NCI-H526 (cell line): Measurements from ENCODE around the gene NUFIP1.
"Not testable (repeated sequence)": the region's sequence is repeated elsewhere in the genome, so short reads cannot be mapped to it uniquely, and the experiment has no call there.

Experiments
- DNase-seq, 2 experiments: peaks; one replicate each; lab custom pipeline; 2025; lab: John Stamatoyannopoulos, UW

Gene NUFIP1

DNA sequence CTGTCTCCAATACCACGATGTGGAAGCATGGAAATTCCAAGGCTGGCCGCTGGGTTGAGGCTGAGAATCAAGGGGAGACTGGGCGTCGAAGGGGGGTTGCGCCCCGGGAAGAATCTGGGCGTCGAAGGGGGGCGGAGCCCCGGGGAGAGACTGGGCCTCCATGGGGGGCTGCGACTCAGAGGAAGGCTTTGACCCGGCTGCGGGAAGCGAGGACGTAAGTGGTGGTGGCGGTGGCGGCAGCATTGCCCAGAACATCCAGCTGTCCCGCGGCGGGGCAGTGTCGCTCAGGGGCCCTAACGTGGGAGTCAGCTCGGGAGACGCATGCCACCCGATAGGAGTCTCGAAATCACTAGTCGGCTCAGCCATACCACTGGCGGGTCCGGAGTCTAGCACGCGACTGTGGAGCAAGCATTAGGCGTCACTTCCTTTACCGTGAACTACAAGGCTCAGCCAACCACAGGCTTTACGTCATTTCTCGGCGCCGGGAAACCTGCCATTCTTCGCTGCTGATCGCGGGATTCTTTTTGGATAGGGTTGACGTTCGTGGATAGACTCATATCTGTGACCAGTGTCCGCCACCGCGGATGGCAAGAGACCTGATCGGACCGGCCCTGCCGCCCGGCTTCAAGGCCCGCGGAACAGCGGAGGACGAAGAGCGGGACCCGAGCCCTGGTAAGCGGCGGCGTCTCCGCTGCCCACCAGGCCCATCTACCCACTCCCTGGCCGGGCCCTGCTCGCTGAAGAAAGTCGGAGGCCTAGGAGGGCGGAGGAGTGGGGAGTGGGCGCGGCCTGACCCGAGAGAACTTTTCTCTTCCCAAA lies at the start of gene NUFIP1, which contains the start of gene GPALPP1:
Gene NUFIP1, minus strand, starts transcription at position 401 of the 819 bp plus-strand sequence. Its CDS starts 35 bp downstream, at position 366.
Gene GPALPP1, plus strand, starts transcription at position 468 of the 819 bp plus-strand sequence. Its CDS starts 117 bp downstream, at position 585.
- DNase-seq, result peak; percentile 92 to 98

DNA sequence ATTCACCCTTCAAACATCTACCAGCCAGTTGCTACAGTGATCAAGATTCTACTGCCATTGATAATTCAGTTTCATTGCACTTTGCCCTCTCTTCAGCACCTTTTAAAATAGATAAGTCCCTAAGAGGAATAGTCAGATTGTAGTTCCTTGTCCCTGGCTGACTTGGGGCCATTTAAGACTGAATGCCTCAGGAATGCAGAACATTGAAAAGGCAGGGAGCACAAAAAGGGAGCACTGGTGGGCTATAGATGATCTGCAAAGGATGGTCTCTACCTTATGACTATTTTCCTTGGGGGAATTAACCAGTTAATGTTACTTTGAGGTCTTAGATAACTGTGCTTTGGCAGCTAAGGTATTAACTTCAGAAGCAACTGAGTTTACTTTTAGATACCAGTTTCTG lies 46.9 kb upstream of the NUFIP1 start:
- DNase-seq, result no peak

DNA sequence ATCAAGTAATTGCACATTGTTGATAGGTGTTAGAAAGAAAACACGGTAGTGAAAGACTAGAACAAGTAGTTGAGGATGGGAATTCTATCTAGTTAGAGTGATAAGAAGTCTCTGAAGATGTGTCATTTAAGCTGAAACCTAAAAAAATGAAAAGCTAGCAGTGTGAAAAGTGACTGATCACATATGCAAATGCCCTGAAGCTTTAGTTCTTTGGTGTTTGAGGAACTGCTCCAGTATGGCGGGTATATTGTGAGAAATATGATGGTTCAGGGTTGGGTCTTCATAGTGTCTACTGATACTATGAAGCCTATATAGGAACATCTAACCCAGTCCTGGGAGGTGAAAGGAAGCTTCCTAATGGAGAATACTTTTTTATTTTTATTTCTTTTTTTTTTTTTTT lies 45.1 kb upstream of the NUFIP1 start:
- no peak for DNase-seq

DNA sequence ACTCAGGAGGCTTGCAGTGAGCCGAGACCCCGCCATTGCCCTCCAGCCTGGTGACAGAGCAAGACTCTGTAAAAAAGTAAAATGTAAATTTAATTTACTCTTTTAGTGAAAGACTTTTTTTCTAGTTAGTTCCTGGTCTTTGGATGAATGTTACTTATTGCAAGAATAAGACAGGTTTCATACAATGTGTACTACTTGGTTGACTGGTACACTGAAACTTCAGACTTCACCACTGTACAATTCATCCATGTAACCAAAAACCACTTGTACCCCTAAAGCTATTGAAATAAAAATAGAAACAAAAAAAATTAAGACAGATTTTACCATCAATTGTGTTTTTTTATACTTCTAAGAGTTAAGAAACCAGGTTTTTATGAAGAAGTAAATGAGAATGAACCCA lies 35.6 kb upstream of the NUFIP1 start:
- DNase-seq, result no peak

DNA sequence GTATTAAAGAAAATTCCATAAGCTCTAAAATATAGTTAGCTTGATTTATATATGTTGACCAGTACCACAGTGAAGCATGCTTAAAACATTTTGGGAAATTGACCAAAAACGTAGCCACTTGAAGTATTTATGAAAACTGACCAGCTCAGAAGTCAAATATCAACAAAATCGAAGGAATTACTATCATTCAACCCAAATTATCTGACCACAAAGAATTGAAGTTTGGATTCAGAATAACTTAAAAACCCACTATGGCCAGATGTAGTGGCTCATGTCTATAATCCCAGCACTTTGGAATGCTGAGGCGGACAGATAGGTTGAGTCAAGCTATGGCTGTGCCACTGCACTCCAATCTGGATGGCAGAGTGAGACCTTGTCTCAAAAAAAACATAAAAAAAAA lies 32.0 kb upstream of the NUFIP1 start:
- no peak for DNase-seq

GRCh38 chr13:45019981-45020380 lies 30.7 kb upstream of the NUFIP1 start:
- DNase-seq, result not testable (repeated sequence)

GRCh38 chr13:45016792-45017425 lies 27.6 kb upstream of the NUFIP1 start:
- DNase-seq, result no peak

DNA sequence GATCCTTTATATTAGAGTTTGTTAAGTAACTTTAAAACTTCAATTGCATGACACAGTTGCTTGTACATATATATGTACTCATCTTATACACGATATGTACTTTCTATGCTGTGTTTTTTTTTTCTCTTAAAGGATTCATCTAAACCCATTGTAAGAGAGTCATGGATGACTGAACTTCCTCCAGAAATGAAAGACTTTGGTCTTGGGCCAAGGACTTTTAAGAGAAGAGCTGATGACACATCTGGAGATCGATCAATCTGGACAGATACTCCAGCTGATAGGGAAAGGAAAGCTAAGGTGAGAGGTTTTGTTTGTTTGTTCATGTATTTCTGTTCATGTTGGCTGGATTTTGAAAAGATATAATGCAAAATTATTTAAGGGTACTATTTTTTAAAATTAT lies 26.0 kb upstream of the NUFIP1 start:
- no peak for DNase-seq

GRCh38 chr13:45011198-45011597 lies 21.9 kb upstream of the NUFIP1 start:
- DNase-seq, result no peak

- DNase-seq, result no peak
Observed at GRCh38 chr13:45007823-45008222, 18.6 kb upstream of the NUFIP1 start.

GRCh38 chr13:45007225-45007624 lies 18.0 kb upstream of the NUFIP1 start:
- no peak for DNase-seq

DNA sequence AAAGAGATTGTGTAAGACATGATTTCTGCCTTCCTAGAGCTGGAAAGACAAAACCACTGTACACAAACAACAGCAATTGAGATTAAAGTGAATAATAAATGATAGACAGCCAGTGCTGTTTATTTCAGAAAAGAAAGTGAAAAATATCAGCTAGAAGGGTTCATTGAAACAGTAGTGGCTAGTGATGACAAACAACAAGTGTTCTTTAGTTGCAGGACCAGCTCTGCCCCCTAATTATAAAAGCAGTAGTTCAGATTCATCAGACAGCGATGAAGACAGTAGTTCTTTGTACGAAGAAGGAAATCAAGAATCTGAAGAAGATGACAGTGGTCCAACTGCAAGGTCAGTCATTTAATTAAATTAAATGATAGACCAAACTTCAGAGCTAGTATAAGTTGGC lies 14.8 kb upstream of the NUFIP1 start:
- no peak for DNase-seq

- no peak for DNase-seq
Observed at GRCh38 chr13:45003417-45003816, 14.1 kb upstream of the NUFIP1 start.

GRCh38 chr13:44989941-44990340 lies 670 bp upstream of the NUFIP1 start:
- peak in 1 of 2 experiments; percentile 21 for DNase-seq

DNA sequence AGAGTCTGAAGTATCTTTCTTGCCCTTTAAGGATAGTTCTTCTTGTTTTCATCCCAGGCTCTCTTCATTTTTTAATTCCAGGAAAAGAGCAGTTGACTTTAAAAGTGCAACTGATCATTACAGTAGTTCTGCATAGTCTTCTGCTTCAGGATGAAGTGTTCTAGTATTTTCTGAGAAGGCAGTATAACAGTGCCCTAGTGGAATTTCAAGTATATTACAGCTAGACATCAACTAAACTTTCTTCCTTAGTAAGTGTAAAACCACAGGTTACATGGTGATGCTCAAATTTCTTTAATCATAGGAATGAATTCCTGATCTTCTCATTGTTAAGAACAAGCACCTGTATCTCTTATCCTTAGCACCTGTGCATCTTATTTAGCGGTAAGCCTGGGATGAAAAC lies 10.9 kb downstream of the NUFIP1 start:
- DNase-seq, result no peak

DNA sequence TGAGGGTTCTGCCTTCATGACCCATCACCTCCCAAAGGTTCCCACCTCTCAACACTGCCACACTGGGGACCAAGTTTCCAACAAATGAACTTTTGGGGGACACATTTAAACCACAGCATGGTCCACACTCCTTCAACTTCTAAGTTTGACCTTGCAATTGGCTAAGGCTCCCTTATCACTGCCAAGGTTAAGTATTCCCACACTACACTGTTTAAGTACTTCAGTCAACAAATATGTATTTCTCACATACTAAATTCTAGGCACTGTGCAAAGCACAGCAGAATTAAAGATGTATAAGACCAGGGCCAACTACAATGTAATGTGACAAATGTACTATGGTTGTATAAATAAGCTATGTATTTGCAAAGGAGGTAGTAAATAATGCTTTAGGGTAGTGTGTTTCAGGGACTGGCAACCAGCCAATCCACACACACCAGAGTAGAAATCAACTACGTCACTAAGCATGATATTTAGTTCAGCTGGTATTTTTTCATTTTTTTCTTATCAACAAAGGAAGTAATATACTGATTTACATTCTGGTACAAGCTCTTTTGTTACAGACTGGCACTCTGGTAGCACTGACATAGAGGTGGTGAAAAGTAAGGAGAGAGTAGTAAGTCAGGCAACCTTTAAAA lies 12.2 kb downstream of the NUFIP1 start:
- no peak for DNase-seq

DNA sequence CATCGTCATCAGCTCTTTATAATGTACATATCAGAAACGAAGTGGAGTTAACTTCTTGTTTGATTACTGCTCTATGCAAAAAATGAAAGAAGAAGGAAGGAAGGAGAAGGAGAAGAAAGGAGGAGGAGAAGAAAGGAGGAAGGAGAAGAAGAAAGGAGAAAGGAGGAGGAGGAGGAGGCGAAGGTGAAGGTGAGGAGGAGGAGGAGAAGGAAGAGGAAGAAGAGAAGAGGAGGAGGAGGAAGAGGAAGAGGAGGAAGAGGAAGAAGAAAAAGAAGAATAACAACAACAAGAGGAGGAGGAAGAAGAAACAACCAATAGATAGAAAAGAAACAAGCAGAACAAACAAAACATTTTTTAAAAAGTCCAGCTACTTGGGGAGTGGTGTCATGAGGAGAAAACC lies 13.1 kb downstream of the NUFIP1 start:
- DNase-seq, result no peak

GRCh38 chr13:44974056-44974793 lies 15.0 kb downstream of the NUFIP1 start:
- DNase-seq, result no peak

DNA sequence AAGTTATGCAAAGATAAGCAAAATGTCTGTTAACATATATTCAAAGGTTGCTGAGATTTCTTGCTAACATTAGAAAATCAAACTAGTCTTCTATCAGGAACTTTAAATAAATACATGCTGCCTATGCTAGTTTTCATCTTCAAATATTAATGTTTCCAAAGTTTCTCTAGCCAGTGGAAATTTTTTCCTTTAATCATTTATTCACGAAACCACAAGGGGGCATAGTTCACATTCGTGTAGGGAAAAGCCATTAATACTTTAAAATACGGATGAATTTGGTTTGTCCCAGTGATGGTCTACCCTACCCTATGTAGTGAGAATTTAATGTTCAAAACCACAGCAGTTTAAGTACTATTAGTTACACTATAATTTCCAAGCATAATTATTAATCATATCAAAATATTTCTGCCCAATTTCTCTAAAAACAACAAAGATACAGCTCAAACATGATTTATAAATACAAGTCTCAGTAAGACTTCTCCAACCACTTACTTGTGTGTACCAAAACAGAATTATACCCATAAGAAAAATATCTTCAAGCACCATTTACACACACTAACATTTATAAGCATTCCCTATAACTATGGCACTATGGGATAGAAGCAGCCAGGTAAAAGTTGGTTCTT lies 16.2 kb downstream of the NUFIP1 start:
- DNase-seq, result peak; percentile 44 to 66

GRCh38 chr13:44971656-44972595 lies 17.3 kb downstream of the NUFIP1 start:
- peak; percentile 24 to 26 for DNase-seq
